Sigmoid colon (tissue), 7 donors: ENCODE results near the gene BDNF. TPM values are rescaled to one million over a fixed set of nuclear protein-coding genes. Genes with fewer than 3 reads are reported as not detected.
"Not testable (repeated sequence)": the region's sequence is repeated elsewhere in the genome, so short reads cannot be mapped to it uniquely, and the experiment has no call there.

Experiments
- DNase-seq: peaks from one replicate; pipeline ENCODE4 v3.0.0-alpha.2; 2019
- H3K27ac ChIP-seq, 4 donors: fragments of 200-600 bp; sonication (generic); one replicate each; pipeline ENCODE4 v1.5.1; 2016 to 2019; ENCODE audit warnings: mild to moderate bottlenecking in 1 of 4
- H3K27me3 ChIP-seq, 3 donors: fragments of 200-600 bp; sonication (generic); one replicate each; pipeline ENCODE4 v1.5.1; 2019; ENCODE audit warnings: mild to moderate bottlenecking in 1 of 3
- H3K36me3 ChIP-seq, 4 donors: fragments of 200-600 bp; sonication (generic); one replicate each; pipeline ENCODE4 v1.5.1; 2016 to 2019
- H3K4me1 ChIP-seq, 4 donors: fragments of 200-600 bp; sonication (generic); one replicate each; pipeline ENCODE4 v1.5.1; 2017 to 2019
- H3K4me3 ChIP-seq, 4 donors: fragments of 200-600 bp; sonication (generic); one replicate each; pipeline ENCODE4 v1.5.1; 2017 to 2019; ENCODE audit warnings: mild to moderate bottlenecking in 2 of 4, moderate library complexity in 1 of 4
- H3K9me3 ChIP-seq, 4 donors: fragments of 200-600 bp in 3 of 4; sonication (generic) in 3 of 4; one replicate each; pipeline versions ENCODE4 v1.5.1 to v1.6.1; 2013 to 2019
- CTCF ChIP-seq, 4 experiments: fragments of 450-650 bp in 3 of 4; fragments of 200-600 bp in 1 of 4; IDR thresholded peaks; one replicate each; pipeline ENCODE4 v1.5.1; 2016 to 2019; ENCODE audit warnings: antibody characterized with exemption in 4 of 4, mild to moderate bottlenecking in 3 of 4, moderate library complexity in 2 of 4
- EP300 ChIP-seq, 4 donors: sonication (generic); formaldehyde crosslinking; IDR thresholded peaks; one replicate each; pipeline ENCODE4 v1.6.1; 2017; ENCODE audit warnings: antibody characterized with exemption in 4 of 4
- POLR2A ChIP-seq, 2 donors: fragments of 450-650 bp; IDR thresholded peaks; one replicate each; pipeline ENCODE4 v1.6.1; 2016; ENCODE audit warnings: antibody characterized with exemption in 2 of 2, mild to moderate bottlenecking in 2 of 2, moderate library complexity in 2 of 2
- POLR2AphosphoS5 ChIP-seq, 4 donors: sonication (generic); formaldehyde crosslinking; IDR thresholded peaks; one replicate each; pipeline ENCODE4 v1.6.1; 2017; ENCODE audit warnings: antibody characterized with exemption in 4 of 4
- WGBS, 2 donors: extraction: QIAGEN DNeasy Blood & Tissue Kit; methylation state at CpG; one replicate each; pipeline ENCODE4 v1.1.7; 2013; 5-methylcytosine and 5-hydroxymethylcytosine counted together
- intact Hi-C: fragments of 100-400 bp; cut with DNase I; formaldehyde crosslinking; loops from one replicate; pipeline ENCODE4 v1.15.1; 2023
- polyA plus RNA-seq, 3 donors: library from polyadenylated mRNA; stranded (reverse); fragments of 200-250 nt; gene quantifications; one replicate each; pipeline ENCODE4 v1.2.3, GENCODE V29; 2013
- total RNA-seq, 4 donors: library from RNA; depleted of rRNA; stranded (reverse); fragments of >200 nt; gene quantifications; one replicate each; pipeline ENCODE4 v1.1.0, GENCODE V29; 2016
- donor health status: healthy with polysubstance abuse.
- donor health status: Bipolar disorder and iron deficiency.
- donor health status: healthy.

The BDNF gene
- total and polyA plus RNA-seq, 7 donors: 0.10 to 1.1 (median 0.49) TPM; not detected in 2

GRCh38 chr11:27672836-27673464, 27.3 kb downstream of the BDNF start:
- TF ChIP-seq CTCF (IDR thresholded peaks at IDR 0.05): no peak
- no peak for TF ChIP-seq POLR2AphosphoS5 (IDR thresholded peaks at IDR 0.05)
- no peak for TF ChIP-seq EP300 (IDR thresholded peaks at IDR 0.05)
- no peak for TF ChIP-seq POLR2A (IDR thresholded peaks at IDR 0.05)
- no peak overlapping the region for H3K27ac ChIP-seq
- no peaks in the 10 kb centered on the region for H3K9me3 ChIP-seq
- H3K4me1 ChIP-seq: no peaks in the 10 kb centered on the region
- WGBS, 2 donors: 89 to 92% methylated on average over 2 of the region's 2 CpGs
- H3K36me3 ChIP-seq: no peaks in the 10 kb centered on the region
- intact Hi-C loops: no loop called here
- DNase-seq: no peak
- H3K4me3 ChIP-seq: no peak overlapping the region
- no peaks in the 10 kb centered on the region for H3K27me3 ChIP-seq

GRCh38 chr11:27665508-27666101, 34.6 kb downstream of the BDNF start:
- H3K4me3 ChIP-seq, H3K36me3 ChIP-seq, intact Hi-C loops, DNase-seq, H3K4me1 ChIP-seq, H3K27me3 ChIP-seq, H3K9me3 ChIP-seq, H3K27ac ChIP-seq: not testable (repeated sequence)
- 81 to 88% methylated on average over 11 of the region's 11 CpGs for WGBS, 2 donors

- no peaks in the 10 kb centered on the region for H3K9me3 ChIP-seq
- H3K4me1 ChIP-seq: no peaks in the 10 kb centered on the region
- no peak overlapping the region for H3K27ac ChIP-seq
- DNase-seq: no peak
- 89 to 91% methylated on average over 2 of the region's 2 CpGs for WGBS, 2 donors
- intact Hi-C loops: no loop called here
- H3K4me3 ChIP-seq: no peak overlapping the region
- no peaks in the 10 kb centered on the region for H3K27me3 ChIP-seq
- no peaks in the 10 kb centered on the region for H3K36me3 ChIP-seq
- TF ChIP-seq POLR2AphosphoS5 (IDR thresholded peaks at IDR 0.05) (no peak), POLR2A (IDR thresholded peaks at IDR 0.05) (no peak), EP300 (IDR thresholded peaks at IDR 0.05) (no peak), CTCF (IDR thresholded peaks at IDR 0.05) (no peak)
These were observed 36.9 kb downstream of the BDNF start for GRCh38 chr11:27663326-27663725.

- TF ChIP-seq POLR2AphosphoS5 (IDR thresholded peaks at IDR 0.05) (no peak), POLR2A (IDR thresholded peaks at IDR 0.05) (no peak), CTCF (IDR thresholded peaks at IDR 0.05) (no peak), EP300 (IDR thresholded peaks at IDR 0.05) (no peak)
- intact Hi-C loops: no loop called here
These were observed 40.1 kb downstream of the BDNF start for GRCh38 chr11:27660171-27660570.

GRCh38 chr11:27658535-27659236, 41.6 kb downstream of the BDNF start:
- WGBS, 2 donors: 79 to 88% methylated on average over 2 of the region's 2 CpGs
- no peaks in the 10 kb centered on the region for H3K36me3 ChIP-seq
- no peak overlapping the region for H3K4me3 ChIP-seq
- no peaks in the 10 kb centered on the region for H3K4me1 ChIP-seq
- no peak overlapping the region for H3K27ac ChIP-seq
- DNase-seq: no peak
- no peak for TF ChIP-seq EP300 (IDR thresholded peaks at IDR 0.05)
- no peak for TF ChIP-seq CTCF (IDR thresholded peaks at IDR 0.05)
- no peak for TF ChIP-seq POLR2AphosphoS5 (IDR thresholded peaks at IDR 0.05)
- TF ChIP-seq POLR2A (IDR thresholded peaks at IDR 0.05): no peak
- H3K27me3 ChIP-seq: no peaks in the 10 kb centered on the region
- intact Hi-C loops: no loop called here
- no peaks in the 10 kb centered on the region for H3K9me3 ChIP-seq

More at GRCh38 chr11:27660171-27660570, 40.1 kb downstream of the BDNF start:
- Histone ChIP-seq H3K9me3 (no peaks in the 10 kb centered on the region), H3K27me3 (no peaks in the 10 kb centered on the region), H3K4me3 (no peak overlapping the region), H3K27ac (no peak overlapping the region), H3K4me1 (no peaks in the 10 kb centered on the region), H3K36me3 (no peaks in the 10 kb centered on the region)
- 89 to 91% methylated on average over 3 of the region's 3 CpGs for WGBS, 2 donors
- no peak for DNase-seq
